ENCODE data around the gene DLG2.

Gene DLG2

DNA sequence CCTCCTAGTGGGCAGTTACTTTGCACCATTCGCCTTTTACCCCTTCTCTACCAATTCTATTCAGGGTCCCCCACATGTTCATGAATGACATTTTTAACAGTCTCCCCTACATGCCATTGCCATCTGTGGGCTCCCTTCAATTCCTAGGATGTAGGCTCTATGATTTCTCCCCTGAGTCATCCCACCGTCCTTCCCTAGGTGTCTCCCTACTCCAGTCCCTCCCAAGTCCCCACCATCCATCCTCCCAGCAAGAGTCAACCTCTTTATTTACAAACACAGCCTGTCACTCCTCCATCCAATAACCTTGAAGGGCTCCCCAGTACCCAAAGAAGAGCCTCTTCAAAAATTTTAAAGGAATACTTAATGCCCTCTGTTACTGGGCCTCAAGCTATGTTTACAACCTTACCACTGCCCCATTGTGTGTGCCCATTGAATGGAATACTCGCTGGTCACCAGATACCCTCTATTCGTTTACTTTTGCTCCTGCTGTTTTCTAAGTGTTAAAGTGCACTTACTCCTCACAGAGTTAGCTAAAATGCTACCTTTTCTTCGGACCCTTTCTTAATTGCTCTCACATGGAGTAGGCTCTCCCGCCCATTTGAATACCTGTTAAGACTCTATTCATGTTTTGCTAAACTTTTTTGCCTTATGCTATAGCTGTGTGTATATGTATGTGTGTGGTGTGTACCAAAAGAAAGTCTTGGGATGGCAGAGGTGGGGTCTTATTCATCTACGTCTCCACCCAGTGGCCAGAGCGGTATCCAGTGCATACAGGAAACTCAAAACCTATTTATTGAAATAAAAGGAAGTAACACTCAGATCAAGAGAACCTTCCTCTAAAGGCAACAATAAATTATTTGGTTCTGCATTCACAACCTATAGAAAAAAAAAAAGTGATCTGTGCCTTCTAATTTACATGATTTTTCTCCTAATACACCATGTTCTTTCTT is 2105.2 kb downstream of the DLG2 start:
- 0 out of 2 replicates have a peak, but pooled peaks cover 4% of the 10 kb centered on the region for H3K36me3 ChIP-seq (ENCODE audit: insufficient read depth, low read length)
- H3F3A ChIP-seq (ENCODE audit: insufficient read depth, low read length), result no peaks in the 10 kb centered on the region
- H4K20me1 ChIP-seq (ENCODE audit: insufficient read depth, low read length), result no peaks in the 10 kb centered on the region
- no peak overlapping the region for H3K4me2 ChIP-seq (ENCODE audit: low read length)
- H3K4me1 ChIP-seq (ENCODE audit: insufficient read depth, low read length, severe bottlenecking), result peaks cover 24% of the 10 kb centered on the region
- H3K9me3 ChIP-seq (ENCODE audit: low read length), result peaks cover 3% of the 10 kb centered on the region; the same call in 1 of the 2 replicates
- no peak overlapping the region for H3K27ac ChIP-seq (ENCODE audit: low read depth, low read length, poor library complexity, severe bottlenecking)
- no peak overlapping the region for H3K9ac ChIP-seq (ENCODE audit: low read length)
- H3K9me2 ChIP-seq (ENCODE audit: low read depth, low read length), result no peaks in the 10 kb centered on the region
- no peak for TF ChIP-seq EZH2 (IDR thresholded peaks at IDR 0.05; ENCODE audit: borderline replicate concordance, low read length)
- TF ChIP-seq, protein P1, sequence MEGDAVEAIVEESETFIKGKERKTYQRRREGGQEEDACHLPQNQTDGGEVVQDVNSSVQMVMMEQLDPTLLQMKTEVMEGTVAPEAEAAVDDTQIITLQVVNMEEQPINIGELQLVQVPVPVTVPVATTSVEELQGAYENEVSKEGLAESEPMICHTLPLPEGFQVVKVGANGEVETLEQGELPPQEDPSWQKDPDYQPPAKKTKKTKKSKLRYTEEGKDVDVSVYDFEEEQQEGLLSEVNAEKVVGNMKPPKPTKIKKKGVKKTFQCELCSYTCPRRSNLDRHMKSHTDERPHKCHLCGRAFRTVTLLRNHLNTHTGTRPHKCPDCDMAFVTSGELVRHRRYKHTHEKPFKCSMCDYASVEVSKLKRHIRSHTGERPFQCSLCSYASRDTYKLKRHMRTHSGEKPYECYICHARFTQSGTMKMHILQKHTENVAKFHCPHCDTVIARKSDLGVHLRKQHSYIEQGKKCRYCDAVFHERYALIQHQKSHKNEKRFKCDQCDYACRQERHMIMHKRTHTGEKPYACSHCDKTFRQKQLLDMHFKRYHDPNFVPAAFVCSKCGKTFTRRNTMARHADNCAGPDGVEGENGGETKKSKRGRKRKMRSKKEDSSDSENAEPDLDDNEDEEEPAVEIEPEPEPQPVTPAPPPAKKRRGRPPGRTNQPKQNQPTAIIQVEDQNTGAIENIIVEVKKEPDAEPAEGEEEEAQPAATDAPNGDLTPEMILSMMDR (IDR thresholded peaks at IDR 0.05; ENCODE audit: low read length), result peak; percentile 45; the same call in 1 of the 2 replicates
- H3K27me3 ChIP-seq (ENCODE audit: insufficient read depth, low read length), result no peaks in the 10 kb centered on the region
- no peak overlapping the region for H2AFZ ChIP-seq (ENCODE audit: low read length)
- H3K4me3 ChIP-seq (ENCODE audit: low read depth, low read length, poor library complexity, severe bottlenecking), result no peak overlapping the region
- H3K79me2 ChIP-seq (ENCODE audit: insufficient read depth, low read length), result no peaks in the 10 kb centered on the region

DNA sequence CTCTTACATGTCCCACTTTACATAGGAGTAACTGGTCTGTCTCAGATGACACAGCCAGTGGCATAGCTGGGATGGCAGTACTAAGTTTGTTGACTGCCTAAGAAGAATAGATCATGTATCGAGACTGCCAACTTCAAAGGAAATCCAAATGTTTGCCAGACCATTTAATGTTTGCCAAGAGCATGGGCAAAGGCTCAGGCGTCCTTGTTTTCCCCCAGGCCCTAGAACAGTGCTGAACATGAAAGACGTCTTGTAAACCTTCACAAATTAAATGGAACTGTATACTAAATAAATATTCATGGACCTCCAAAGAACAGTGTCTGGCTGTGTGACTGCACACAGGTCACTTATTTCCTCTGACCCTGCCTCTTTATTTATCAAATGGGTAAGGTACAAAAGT is 2106.3 kb downstream of the DLG2 start:
- H3K9me3 ChIP-seq (ENCODE audit: low read length), result peaks cover 3% of the 10 kb centered on the region; the same call in 1 of the 2 replicates
- no peak overlapping the region for H3K27ac ChIP-seq (ENCODE audit: low read depth, low read length, poor library complexity, severe bottlenecking)

DNA sequence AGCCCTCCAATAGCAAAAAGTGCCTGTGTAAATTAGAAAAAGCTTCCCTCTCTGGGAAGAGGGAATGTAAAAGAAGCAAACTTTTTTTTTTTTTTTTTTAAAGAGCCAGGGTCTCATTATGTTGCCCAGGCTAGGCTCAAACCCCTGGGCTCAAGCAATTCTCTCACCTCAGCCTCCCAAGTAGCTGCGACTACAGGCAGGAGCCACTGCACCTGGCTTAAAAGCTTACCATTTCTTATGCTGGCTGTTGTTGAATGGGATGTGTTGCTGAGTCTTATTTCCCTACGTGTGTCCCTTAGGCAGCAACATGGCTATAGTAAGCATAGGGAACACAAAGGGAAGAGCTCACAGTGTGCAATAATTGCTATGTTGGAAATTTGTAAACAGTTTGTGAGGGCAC is 2115.5 kb downstream of the DLG2 start:
- Histone ChIP-seq H2AFZ (ENCODE audit: low read length) (no peak overlapping the region), H3K27ac (ENCODE audit: low read depth, low read length, poor library complexity, severe bottlenecking) (no peak overlapping the region)

More for the DNA sequence above, 2106.3 kb downstream of the DLG2 start:
- H3K9me2 ChIP-seq (ENCODE audit: low read depth, low read length), result no peaks in the 10 kb centered on the region
- H3K79me2 ChIP-seq (ENCODE audit: insufficient read depth, low read length), result no peaks in the 10 kb centered on the region
- peaks cover 24% of the 10 kb centered on the region for H3K4me1 ChIP-seq (ENCODE audit: insufficient read depth, low read length, severe bottlenecking)
- H2AFZ ChIP-seq (ENCODE audit: low read length), result no peak overlapping the region
- no peaks in the 10 kb centered on the region for H4K20me1 ChIP-seq (ENCODE audit: insufficient read depth, low read length)
- no peaks in the 10 kb centered on the region for H3F3A ChIP-seq (ENCODE audit: insufficient read depth, low read length)
- no peak overlapping the region for H3K9ac ChIP-seq (ENCODE audit: low read length)
- no peak overlapping the region for H3K4me3 ChIP-seq (ENCODE audit: low read depth, low read length, poor library complexity, severe bottlenecking)
- no peaks in the 10 kb centered on the region for H3K27me3 ChIP-seq (ENCODE audit: insufficient read depth, low read length)
- no peak overlapping the region for H3K4me2 ChIP-seq (ENCODE audit: low read length)
- TF ChIP-seq, protein P1 (IDR thresholded peaks at IDR 0.05; ENCODE audit: low read length), result no peak
- TF ChIP-seq EZH2 (IDR thresholded peaks at IDR 0.05; ENCODE audit: borderline replicate concordance, low read length), result no peak
- H3K36me3 ChIP-seq (ENCODE audit: insufficient read depth, low read length), result 0 out of 2 replicates have a peak, but pooled peaks cover 4% of the 10 kb centered on the region

More for the DNA sequence above, 2115.5 kb downstream of the DLG2 start:
- Histone ChIP-seq H3K9ac (ENCODE audit: low read length) (no peak overlapping the region), H3K4me1 (ENCODE audit: insufficient read depth, low read length, severe bottlenecking) (no peaks in the 10 kb centered on the region), H3K9me3 (ENCODE audit: low read length) (no peaks in the 10 kb centered on the region), H4K20me1 (ENCODE audit: insufficient read depth, low read length) (no peaks in the 10 kb centered on the region), H3K79me2 (ENCODE audit: insufficient read depth, low read length) (no peaks in the 10 kb centered on the region), H3K9me2 (ENCODE audit: low read depth, low read length) (no peaks in the 10 kb centered on the region), H3K27me3 (ENCODE audit: insufficient read depth, low read length) (no peaks in the 10 kb centered on the region), H3F3A (ENCODE audit: insufficient read depth, low read length) (no peaks in the 10 kb centered on the region), H3K4me2 (ENCODE audit: low read length) (no peak overlapping the region), H3K4me3 (ENCODE audit: low read depth, low read length, poor library complexity, severe bottlenecking) (no peak overlapping the region), H3K36me3 (ENCODE audit: insufficient read depth, low read length) (no peaks in the 10 kb centered on the region)
- TF ChIP-seq EZH2 (IDR thresholded peaks at IDR 0.05; ENCODE audit: borderline replicate concordance, low read length), result no peak
- TF ChIP-seq, protein P1 (IDR thresholded peaks at IDR 0.05; ENCODE audit: low read length), result no peak

All from OCI-LY1 (cell line).